Stomach smooth muscle (tissue), 2 donors: ENCODE results near the gene ZNF775.
A peak's percentile ranks its signal among the peaks of the same experiment; 100 is the strongest.

Experiments used
- H3K27ac ChIP-seq: one replicate; pipeline ENCODE4 v1.7.0; 2013; ENCODE audit warnings: mild to moderate bottlenecking, low read length, inconsistent platforms
- H3K27me3 ChIP-seq, 2 donors: one replicate each; pipeline ENCODE4 v1.7.0; 2013; ENCODE audit warnings: low read length in 2 of 2; ENCODE audit not compliant: insufficient read depth in 2 of 2, control insufficient read depth in 1 of 2
- H3K36me3 ChIP-seq, 2 donors: one replicate each; pipeline ENCODE4 v1.7.0; 2013; ENCODE audit warnings: low read length in 2 of 2; ENCODE audit not compliant: control insufficient read depth in 2 of 2, insufficient read depth in 2 of 2
- H3K4me1 ChIP-seq: one replicate; pipeline ENCODE4 v1.7.0; 2013; ENCODE audit warnings: low read length; ENCODE audit not compliant: control insufficient read depth, insufficient read depth
- H3K4me3 ChIP-seq, 2 donors: one replicate each; pipeline ENCODE4 v1.7.0; 2013; ENCODE audit warnings: low read length in 2 of 2
- H3K9ac ChIP-seq, 2 donors: one replicate each; pipeline ENCODE4 v1.7.0; 2013; ENCODE audit warnings: low read length in 2 of 2, mild to moderate bottlenecking in 1 of 2
- H3K9me3 ChIP-seq, 2 donors: one replicate each; pipeline ENCODE4 v1.7.0; 2013; ENCODE audit warnings: low read length in 2 of 2; ENCODE audit not compliant: control insufficient read depth in 2 of 2
- donor health status: healthy.
- donor health status: Pancreatic carcinoma.

ZNF775 gene

GRCh38 chr7:150346922-150347321 is 32.2 kb upstream of the ZNF775 start:
- Histone ChIP-seq H3K27ac (no peak overlapping the region), H3K9ac (no peak overlapping the region), H3K36me3 (no peaks in the 10 kb centered on the region), H3K4me3 (no peak overlapping the region), H3K27me3 (no peaks in the 10 kb centered on the region), H3K9me3 (peaks cover 0 to 5% of the 10 kb centered on the region in 2 donors), H3K4me1 (peaks cover 5% of the 10 kb centered on the region)

- H3K4me1 ChIP-seq: peaks cover 11% of the 10 kb centered on the region
- no peak overlapping the region for H3K4me3 ChIP-seq
- H3K36me3 ChIP-seq: no peaks in the 10 kb centered on the region
- no peak overlapping the region for H3K27ac ChIP-seq
- no peak overlapping the region for H3K9ac ChIP-seq
- H3K27me3 ChIP-seq: no peaks in the 10 kb centered on the region
- H3K9me3 ChIP-seq: no peaks in the 10 kb centered on the region
Observed at GRCh38 chr7:150351587-150352194, 27.4 kb upstream of the ZNF775 start.

DNA sequence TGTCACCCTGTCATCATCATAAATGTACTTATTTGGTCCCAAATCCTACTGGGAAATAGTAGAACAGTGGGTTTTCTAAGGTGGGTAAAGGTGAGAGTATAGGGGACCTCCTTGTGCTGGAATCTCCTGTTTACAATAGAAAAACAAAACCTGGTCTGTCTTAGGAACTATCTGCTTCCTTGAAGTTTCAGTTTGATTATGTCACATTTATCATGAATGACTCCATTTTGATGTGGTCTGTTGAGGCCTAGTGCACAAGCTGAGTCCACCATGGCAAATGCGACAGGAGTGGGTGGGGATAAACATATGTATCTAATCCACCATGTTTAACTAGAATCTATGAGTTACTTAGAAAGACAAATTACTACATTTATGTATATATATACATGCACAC is 23.5 kb upstream of the ZNF775 start:
- no peaks in the 10 kb centered on the region for H3K36me3 ChIP-seq
- H3K4me1 ChIP-seq: peaks cover 11% of the 10 kb centered on the region
- H3K27me3 ChIP-seq: no peaks in the 10 kb centered on the region
- no peaks in the 10 kb centered on the region for H3K9me3 ChIP-seq
- peak overlapping the region; percentile 7 for H3K27ac ChIP-seq
- no peak overlapping the region for H3K9ac ChIP-seq
- no peak overlapping the region for H3K4me3 ChIP-seq

DNA sequence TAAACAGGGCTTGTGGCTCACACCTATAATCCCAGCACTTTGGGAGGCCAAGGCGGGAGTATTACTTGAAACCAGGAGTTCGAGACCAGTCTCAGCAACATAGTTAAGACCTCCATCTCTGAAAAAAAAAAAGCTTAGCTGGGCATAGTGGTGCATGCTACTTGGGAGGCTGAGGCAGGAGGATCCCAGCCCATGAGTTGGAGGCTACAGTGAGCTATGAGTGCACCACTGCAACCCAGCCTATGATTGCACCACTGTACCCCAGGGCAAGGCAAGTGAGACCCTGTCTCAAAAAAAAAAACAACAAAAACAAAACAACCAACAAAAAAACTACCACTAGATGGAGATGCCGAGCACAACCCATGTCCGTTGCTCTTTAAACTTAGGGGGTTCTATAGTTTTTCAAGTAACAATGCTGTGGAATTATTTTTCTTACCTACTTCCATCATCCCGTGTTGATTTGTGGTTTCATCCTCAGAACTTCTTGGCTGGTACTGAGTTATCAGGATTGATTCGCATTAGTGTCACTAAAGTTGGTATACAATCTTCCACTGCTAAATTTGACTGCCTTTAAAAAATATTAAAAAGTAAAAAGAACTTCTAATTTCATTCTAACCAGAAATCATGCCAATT is 22.7 kb upstream of the ZNF775 start:
- Histone ChIP-seq H3K27ac (no peak overlapping the region), H3K36me3 (no peaks in the 10 kb centered on the region), H3K9me3 (no peaks in the 10 kb centered on the region), H3K27me3 (no peaks in the 10 kb centered on the region), H3K4me3 (no peak overlapping the region), H3K4me1 (peaks cover 12% of the 10 kb centered on the region), H3K9ac (no peak overlapping the region)

- H3K4me1 ChIP-seq: peaks cover 14% of the 10 kb centered on the region
- no peaks in the 10 kb centered on the region for H3K9me3 ChIP-seq
- H3K36me3 ChIP-seq: no peaks in the 10 kb centered on the region
- H3K9ac ChIP-seq: no peak overlapping the region
- no peak overlapping the region for H3K27ac ChIP-seq
- H3K27me3 ChIP-seq: no peaks in the 10 kb centered on the region
- H3K4me3 ChIP-seq: no peak overlapping the region
Observed at GRCh38 chr7:150357270-150357669, 21.9 kb upstream of the ZNF775 start.

DNA sequence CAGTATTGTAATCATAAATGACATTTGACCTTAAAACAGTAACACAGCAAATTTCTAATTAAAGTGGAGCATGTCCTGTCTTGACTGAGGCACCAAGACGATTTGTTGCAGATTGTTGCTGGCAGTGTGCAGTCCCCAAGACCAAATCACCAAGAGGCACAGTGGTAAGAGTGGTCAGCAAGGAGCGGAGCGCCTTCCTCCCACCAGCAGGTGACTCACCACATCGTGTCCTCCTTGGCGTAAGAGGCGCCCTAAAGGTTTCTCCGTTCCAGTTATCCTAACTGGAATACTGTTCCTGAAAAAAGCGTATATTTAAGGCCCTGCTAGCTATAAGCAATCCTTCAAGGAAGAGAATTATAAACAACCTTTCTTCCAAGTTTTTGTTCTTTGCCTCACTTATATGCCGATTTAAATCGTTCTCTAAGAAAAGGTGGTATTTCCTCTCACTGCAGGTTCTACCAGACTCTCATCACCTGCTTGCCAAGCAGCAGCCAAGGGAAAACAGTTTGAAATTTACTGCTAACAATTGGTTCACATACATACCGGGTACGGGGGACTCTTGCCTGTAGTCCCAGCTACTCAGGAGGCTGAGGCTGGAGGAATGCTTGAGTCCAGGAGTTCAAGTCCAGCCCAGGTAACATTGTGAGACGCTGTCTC is 21.2 kb upstream of the ZNF775 start:
- H3K4me3 ChIP-seq: no peak overlapping the region
- H3K27ac ChIP-seq: no peak overlapping the region
- H3K9me3 ChIP-seq: no peaks in the 10 kb centered on the region
- no peak overlapping the region for H3K9ac ChIP-seq
- H3K4me1 ChIP-seq: peaks cover 14% of the 10 kb centered on the region
- no peaks in the 10 kb centered on the region for H3K36me3 ChIP-seq
- no peaks in the 10 kb centered on the region for H3K27me3 ChIP-seq

GRCh38 chr7:150358433-150358832 is 20.7 kb upstream of the ZNF775 start:
- Histone ChIP-seq H3K27me3 (no peaks in the 10 kb centered on the region), H3K9me3 (no peaks in the 10 kb centered on the region), H3K9ac (no peak overlapping the region), H3K27ac (no peak overlapping the region), H3K4me1 (peaks cover 14% of the 10 kb centered on the region), H3K36me3 (no peaks in the 10 kb centered on the region), H3K4me3 (no peak overlapping the region)

GRCh38 chr7:150358988-150359621 is 20.0 kb upstream of the ZNF775 start:
- Histone ChIP-seq H3K36me3 (no peaks in the 10 kb centered on the region), H3K9ac (no peak overlapping the region), H3K4me3 (no peak overlapping the region), H3K27ac (no peak overlapping the region), H3K4me1 (peaks cover 14% of the 10 kb centered on the region), H3K27me3 (no peaks in the 10 kb centered on the region), H3K9me3 (no peaks in the 10 kb centered on the region)

GRCh38 chr7:150359622-150360362 is 19.3 kb upstream of the ZNF775 start:
- Histone ChIP-seq H3K9me3 (no peaks in the 10 kb centered on the region), H3K4me3 (no peak overlapping the region), H3K27me3 (no peaks in the 10 kb centered on the region), H3K4me1 (peaks cover 13% of the 10 kb centered on the region), H3K27ac (no peak overlapping the region), H3K9ac (no peak overlapping the region), H3K36me3 (no peaks in the 10 kb centered on the region)

DNA sequence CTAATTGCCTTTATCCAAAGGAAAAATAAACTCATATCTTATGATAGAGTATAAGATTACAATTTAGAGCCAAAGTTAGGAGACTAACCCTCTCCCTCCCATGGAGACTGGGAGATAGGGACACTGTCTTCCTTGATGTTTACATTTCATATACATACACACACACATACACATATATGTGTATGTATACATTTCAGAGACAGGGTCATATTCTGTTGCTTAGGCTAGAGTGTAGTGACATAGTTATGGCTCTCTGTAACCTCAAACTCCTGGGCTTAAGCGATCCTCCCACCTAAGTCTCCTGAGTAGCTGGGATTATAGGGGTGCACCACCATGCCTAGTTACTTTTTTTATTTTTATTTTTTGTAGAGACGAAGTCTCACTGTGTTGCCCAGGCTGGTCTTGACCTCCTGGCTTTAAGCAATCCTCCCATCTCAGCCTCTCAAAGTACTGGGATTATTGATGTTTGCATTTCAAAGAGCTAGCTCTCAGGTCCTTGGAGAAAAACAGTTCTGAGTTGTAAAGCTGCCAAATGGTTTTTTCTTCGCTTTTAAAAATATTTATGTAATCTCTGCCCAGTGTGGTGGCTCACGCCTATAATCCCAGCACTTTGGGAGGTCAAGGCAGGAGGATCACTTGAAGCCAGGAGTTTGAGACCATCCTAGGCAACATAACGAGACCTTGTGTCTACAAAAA is 18.6 kb upstream of the ZNF775 start:
- no peak overlapping the region for H3K9ac ChIP-seq
- H3K27ac ChIP-seq: no peak overlapping the region
- H3K4me1 ChIP-seq: peaks cover 6% of the 10 kb centered on the region
- H3K27me3 ChIP-seq: no peaks in the 10 kb centered on the region
- H3K4me3 ChIP-seq: no peak overlapping the region
- no peaks in the 10 kb centered on the region for H3K9me3 ChIP-seq
- no peaks in the 10 kb centered on the region for H3K36me3 ChIP-seq
